OCI-LY1 (cell line): ENCODE data around the gene EXOC6.
"Not testable (repeated sequence)": the region's sequence is repeated elsewhere in the genome, so short reads cannot be mapped to it uniquely, and the experiment has no call there.

Source experiments
- H2AFZ ChIP-seq: fragments of 200-600 bp; sonication (generic), shearing (Covaris generic); 2 replicates; pipeline ENCODE4 v1.6.0; 2014; ENCODE audit warnings: antibody characterized with exemption, mild to moderate bottlenecking, low read length
- H3F3A ChIP-seq: fragments of 200-600 bp; sonication (generic), shearing (Covaris generic); 2 replicates; pipeline ENCODE4 v1.6.0; 2014; ENCODE audit warnings: mild to moderate bottlenecking, antibody characterized with exemption, low read length, moderate library complexity; ENCODE audit not compliant: insufficient read depth
- H3K27ac ChIP-seq: fragments of 200-600 bp; sonication (generic); 2 replicates; pipeline ENCODE4 v1.5.1; 2014; ENCODE audit warnings: low read length, mixed run types, mild to moderate bottlenecking, low read depth; ENCODE audit not compliant: poor library complexity, severe bottlenecking
- H3K27me3 ChIP-seq: fragments of 200-600 bp; sonication (generic); 2 replicates; pipeline ENCODE4 v1.6.0; 2014; ENCODE audit warnings: antibody characterized with exemption, mild to moderate bottlenecking, low read length, moderate library complexity; ENCODE audit not compliant: insufficient read depth
- H3K36me3 ChIP-seq: fragments of 200-600 bp; sonication (generic); 2 replicates; pipeline ENCODE4 v1.6.1; 2014; ENCODE audit warnings: mild to moderate bottlenecking, antibody characterized with exemption, low read length, moderate library complexity, mixed read lengths; ENCODE audit not compliant: insufficient read depth
- H3K4me1 ChIP-seq: fragments of 200-600 bp; sonication (generic); 2 replicates; pipeline ENCODE4 v1.5.1; 2014; ENCODE audit warnings: mild to moderate bottlenecking, low read length, moderate library complexity; ENCODE audit not compliant: insufficient read depth, severe bottlenecking
- H3K4me2 ChIP-seq: fragments of 200-600 bp; sonication (generic), shearing (Covaris generic); 2 replicates; pipeline ENCODE4 v1.6.1; 2014; ENCODE audit warnings: low read length
- H3K4me3 ChIP-seq: fragments of 200-600 bp; sonication (generic); 2 replicates; pipeline ENCODE4 v1.5.1; 2014; ENCODE audit warnings: low read length, low read depth, mild to moderate bottlenecking, mixed read lengths; ENCODE audit not compliant: poor library complexity, severe bottlenecking
- H3K79me2 ChIP-seq: fragments of 200-600 bp; shearing (Covaris generic); 2 replicates; pipeline ENCODE4 v1.6.1; 2016; ENCODE audit warnings: mixed run types, low read length, mixed read lengths; ENCODE audit not compliant: insufficient read depth
- H3K9ac ChIP-seq: fragments of 200-600 bp; sonication (generic), shearing (Covaris generic); 2 replicates; pipeline ENCODE4 v1.6.1; 2014; ENCODE audit warnings: mild to moderate bottlenecking, low read length, mixed read lengths
- H3K9me2 ChIP-seq: fragments of 200-600 bp; sonication (generic), shearing (Covaris generic); 2 replicates; pipeline ENCODE4 v1.6.1; 2014; ENCODE audit warnings: low read depth, mild to moderate bottlenecking, low read length, mixed read lengths
- H3K9me3 ChIP-seq: fragments of 200-600 bp; shearing (Covaris generic); 2 replicates; pipeline ENCODE4 v1.6.1; 2014; ENCODE audit warnings: low read length, mixed read lengths
- H4K20me1 ChIP-seq: fragments of 200-600 bp; sonication (generic), shearing (Covaris generic); 2 replicates; pipeline ENCODE4 v1.6.0; 2016; ENCODE audit warnings: mild to moderate bottlenecking, low read length; ENCODE audit not compliant: insufficient read depth
- CTCF ChIP-seq: fragments of 200-600 bp; sonication (generic), shearing (Covaris generic); IDR thresholded peaks from 2 replicates; pipeline ENCODE4 v1.5.1; 2017; ENCODE audit warnings: mild to moderate bottlenecking, antibody characterized with exemption, low read length, moderate library complexity, mixed read lengths
- EZH2 ChIP-seq: fragments of 200-600 bp; sonication (generic), shearing (Covaris generic); IDR thresholded peaks from 2 replicates; pipeline ENCODE4 v1.8.0; 2017; ENCODE audit warnings: borderline replicate concordance, mixed run types, mild to moderate bottlenecking, antibody characterized with exemption, low read length, moderate library complexity, mixed read lengths

Gene EXOC6

DNA sequence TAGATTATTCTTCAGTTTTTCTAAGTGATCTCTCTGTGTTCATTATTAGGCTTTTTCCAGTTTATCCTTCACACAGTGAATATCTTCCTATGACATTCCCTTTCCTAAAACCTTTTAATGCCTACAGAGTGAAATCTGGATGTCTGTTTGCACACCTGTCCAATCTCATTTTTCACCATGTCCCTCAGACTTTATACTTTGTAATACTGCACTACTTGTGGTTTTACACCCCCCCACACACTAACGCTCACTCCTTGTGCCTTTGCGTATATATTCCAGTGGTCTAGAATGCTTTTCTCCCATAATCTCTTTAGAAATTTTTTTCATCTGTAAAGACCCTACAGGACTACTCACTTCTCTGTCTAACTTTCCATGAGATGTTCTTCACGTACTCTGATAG is 98.2 kb downstream of the EXOC6 start:
- no peak overlapping the region for H3K4me3 ChIP-seq
- H3K27me3 ChIP-seq: no peaks in the 10 kb centered on the region
- no peaks in the 10 kb centered on the region for H3K9me3 ChIP-seq
- H3K4me2 ChIP-seq: no peak overlapping the region
- H3K36me3 ChIP-seq: no peaks in the 10 kb centered on the region
- no peaks in the 10 kb centered on the region for H3K9me2 ChIP-seq
- H3K79me2 ChIP-seq: no peaks in the 10 kb centered on the region
- H3F3A ChIP-seq: no peaks in the 10 kb centered on the region
- TF ChIP-seq CTCF (no peak), EZH2 (no peak)
- no peaks in the 10 kb centered on the region for H3K4me1 ChIP-seq
- no peak overlapping the region for H3K27ac ChIP-seq
- H2AFZ ChIP-seq: no peak overlapping the region
- H3K9ac ChIP-seq: no peak overlapping the region
- H4K20me1 ChIP-seq: no peaks in the 10 kb centered on the region

DNA sequence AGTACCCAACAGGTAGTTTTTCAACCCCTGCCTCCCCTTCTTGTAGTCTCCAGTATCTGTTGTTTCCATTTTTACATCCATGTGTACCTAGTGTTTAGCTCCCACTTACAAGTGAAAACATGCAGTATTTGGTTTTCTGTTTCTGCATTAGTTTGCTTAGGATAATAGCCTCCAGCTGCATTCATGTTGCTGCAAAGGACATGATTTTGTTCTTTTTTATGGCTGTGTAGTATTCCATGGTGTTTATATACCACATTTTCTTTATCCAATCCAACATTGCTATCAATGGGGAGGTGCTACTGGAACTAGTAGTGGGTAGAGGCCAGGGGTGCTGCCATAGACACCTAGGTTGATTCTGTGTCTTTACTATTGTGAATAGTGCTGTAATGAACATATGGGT is 104.3 kb downstream of the EXOC6 start:
- not testable (repeated sequence) for H3K27me3 ChIP-seq, H3K4me2 ChIP-seq, H3K4me3 ChIP-seq, H3K9ac ChIP-seq, H3K79me2 ChIP-seq, H3F3A ChIP-seq, H3K9me3 ChIP-seq, H3K27ac ChIP-seq, H4K20me1 ChIP-seq, H3K4me1 ChIP-seq, H3K36me3 ChIP-seq, H3K9me2 ChIP-seq, H2AFZ ChIP-seq

DNA sequence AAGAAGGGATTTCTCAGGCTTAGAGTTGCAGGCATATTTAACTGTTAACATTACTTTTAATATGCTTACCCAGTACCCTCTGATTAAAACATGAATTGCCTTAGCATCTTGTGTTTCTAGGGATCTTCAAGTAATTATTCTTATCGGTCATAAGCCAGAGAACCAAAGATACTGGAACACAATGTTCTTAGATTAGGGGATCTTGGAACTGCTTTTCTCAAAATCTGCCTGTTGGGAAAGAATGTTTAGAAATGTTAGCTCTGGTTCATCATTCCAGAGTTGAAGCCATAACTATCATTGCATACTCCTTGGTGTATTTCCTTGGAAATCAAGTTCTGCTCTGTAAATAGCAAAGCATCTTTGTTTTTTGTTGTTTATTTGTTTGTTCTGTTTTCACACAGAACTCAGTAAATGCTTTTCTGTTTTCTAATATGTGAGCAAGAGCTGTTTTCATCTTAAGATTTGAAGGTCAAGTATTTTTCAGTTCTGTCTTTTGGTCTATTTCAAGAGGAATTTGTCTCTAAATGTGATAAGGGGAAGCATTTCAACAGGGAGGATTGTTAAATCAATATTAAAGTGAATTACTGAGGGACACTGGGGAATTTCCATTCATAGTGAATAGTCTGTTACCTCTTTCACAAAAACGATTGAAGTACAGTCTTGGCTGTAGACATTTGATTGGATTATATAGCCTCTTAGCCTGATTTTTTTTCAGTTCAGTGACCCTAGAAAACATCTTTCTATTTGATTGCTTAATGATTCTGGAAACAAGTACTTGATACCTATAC is 109.1 kb downstream of the EXOC6 start:
- H3K4me2 ChIP-seq: no peak overlapping the region
- H2AFZ ChIP-seq: no peak overlapping the region
- H3K79me2 ChIP-seq: no peaks in the 10 kb centered on the region
- no peaks in the 10 kb centered on the region for H3K4me1 ChIP-seq
- TF ChIP-seq CTCF (no peak), EZH2 (no peak)
- no peak overlapping the region for H3K27ac ChIP-seq
- no peaks in the 10 kb centered on the region for H3K36me3 ChIP-seq
- H3K9me2 ChIP-seq: no peaks in the 10 kb centered on the region
- no peaks in the 10 kb centered on the region for H3K9me3 ChIP-seq
- no peak overlapping the region for H3K9ac ChIP-seq
- no peaks in the 10 kb centered on the region for H3F3A ChIP-seq
- H4K20me1 ChIP-seq: no peaks in the 10 kb centered on the region
- H3K4me3 ChIP-seq: no peak overlapping the region
- H3K27me3 ChIP-seq: no peaks in the 10 kb centered on the region

- Histone ChIP-seq H4K20me1 (no peaks in the 10 kb centered on the region), H3K4me2 (no peak overlapping the region), H3K4me3 (no peak overlapping the region), H3K36me3 (no peaks in the 10 kb centered on the region), H3K9me2 (no peaks in the 10 kb centered on the region), H3K27ac (no peak overlapping the region), H3K4me1 (no peaks in the 10 kb centered on the region), H3K79me2 (no peaks in the 10 kb centered on the region), H3K27me3 (no peaks in the 10 kb centered on the region), H3F3A (no peaks in the 10 kb centered on the region), H3K9me3 (no peaks in the 10 kb centered on the region), H2AFZ (no peak overlapping the region), H3K9ac (no peak overlapping the region)
- TF ChIP-seq EZH2 (no peak), CTCF (no peak)
These were observed 113.3 kb downstream of the EXOC6 start for GRCh38 chr10:92961638-92962037.
